ENCODE data around the gene APOBR.

Gene APOBR

GRCh38 chr16:28540346-28540745 is 45.9 kb downstream of the APOBR start (continued):
- TF ChIP-seq CSRNP3 (CRISPR knock-in tag; IDR thresholded peaks at IDR 0.05) (no peak), PPARA (CRISPR knock-in tag; IDR thresholded peaks at IDR 0.05; ENCODE audit: borderline replicate concordance) (no peak), BACH2 (CRISPR knock-in tag; IDR thresholded peaks at IDR 0.05; ENCODE audit: borderline replicate concordance) (no peak), OSR1 (CRISPR knock-in tag; IDR thresholded peaks at IDR 0.05) (no peak), ISL1 (CRISPR knock-in tag; IDR thresholded peaks at IDR 0.05) (no peak), ZC3H10 (CRISPR knock-in tag; IDR thresholded peaks at IDR 0.05) (no peak)

GRCh38 chr16:28542646-28543045 is 48.2 kb downstream of the APOBR start:
- TF ChIP-seq BACH2 (CRISPR knock-in tag; IDR thresholded peaks at IDR 0.05; ENCODE audit: borderline replicate concordance): no peak
- TF ChIP-seq TCF4 (CRISPR knock-in tag; IDR thresholded peaks at IDR 0.05; ENCODE audit: borderline replicate concordance): no peak
- TF ChIP-seq ISL1 (CRISPR knock-in tag; IDR thresholded peaks at IDR 0.05): no peak
- no peak for TF ChIP-seq ESRRG (CRISPR knock-in tag; IDR thresholded peaks at IDR 0.05)
- TF ChIP-seq ARNTL (CRISPR knock-in tag; IDR thresholded peaks at IDR 0.05; ENCODE audit: borderline replicate concordance, low read depth): no peak
- TF ChIP-seq TSHZ2 (CRISPR knock-in tag; IDR thresholded peaks at IDR 0.05): no peak
- no peak for TF ChIP-seq ZNF8 (CRISPR knock-in tag; IDR thresholded peaks at IDR 0.05)
- no peak for TF ChIP-seq SNAI2 (CRISPR knock-in tag; IDR thresholded peaks at IDR 0.05)
- TF ChIP-seq POU6F1 (CRISPR knock-in tag; IDR thresholded peaks at IDR 0.05; ENCODE audit: borderline replicate concordance, low read depth): no peak
- no peak for TF ChIP-seq ZFP3 (CRISPR knock-in tag; IDR thresholded peaks at IDR 0.05)
- no peak for TF ChIP-seq CSRNP3 (CRISPR knock-in tag; IDR thresholded peaks at IDR 0.05)
- no peak for TF ChIP-seq CSDC2 (CRISPR knock-in tag; IDR thresholded peaks at IDR 0.05)
- no peak for TF ChIP-seq GLIS3 (CRISPR knock-in tag; IDR thresholded peaks at IDR 0.05)
- no peak for TF ChIP-seq ZFP30 (CRISPR knock-in tag; IDR thresholded peaks at IDR 0.05)
- TF ChIP-seq OSR1 (CRISPR knock-in tag; IDR thresholded peaks at IDR 0.05): no peak
- no peak for TF ChIP-seq ZC3H10 (CRISPR knock-in tag; IDR thresholded peaks at IDR 0.05)
- ATAC-seq: no peak

GRCh38 chr16:28543072-28543471 is 48.6 kb downstream of the APOBR start:
- no peak for TF ChIP-seq SNAI2 (CRISPR knock-in tag; IDR thresholded peaks at IDR 0.05)
- no peak for TF ChIP-seq ZFP30 (CRISPR knock-in tag; IDR thresholded peaks at IDR 0.05)
- no peak for TF ChIP-seq PATZ1 (CRISPR knock-in tag; IDR thresholded peaks at IDR 0.05; ENCODE audit: borderline replicate concordance)
- no peak for TF ChIP-seq OSR1 (CRISPR knock-in tag; IDR thresholded peaks at IDR 0.05)
- TF ChIP-seq ZNF565 (CRISPR knock-in tag; conservative IDR thresholded peaks at IDR 0.05; ENCODE audit: low read depth): no peak
- TF ChIP-seq TOX (CRISPR knock-in tag; IDR thresholded peaks at IDR 0.05; ENCODE audit: borderline replicate concordance): no peak
- no peak for TF ChIP-seq ZC3H10 (CRISPR knock-in tag; IDR thresholded peaks at IDR 0.05)
- TF ChIP-seq TCF4 (CRISPR knock-in tag; IDR thresholded peaks at IDR 0.05; ENCODE audit: borderline replicate concordance): no peak
- TF ChIP-seq CSRNP3 (CRISPR knock-in tag; IDR thresholded peaks at IDR 0.05): no peak

More at GRCh38 chr16:28543072-28543471, 48.6 kb downstream of the APOBR start:
- no peak for ATAC-seq

Data from SK-N-SH treated with all-trans-retinoic acid at 6 μM for 48 hours (cell line).